ENCODE data around the gene ARHGAP28. TPM values are rescaled to one million over a fixed set of nuclear protein-coding genes. Genes with fewer than 3 reads are reported as not detected.

The ARHGAP28 gene
- total and polyA plus RNA-seq, 7 donors: 0.65 to 8.8 (median 3.0) TPM

- Histone ChIP-seq H3K27ac (no peak overlapping the region), H3K4me1 (no peaks in the 10 kb centered on the region), H3K4me3 (no peak overlapping the region), H3K9me3 (no peaks in the 10 kb centered on the region), H3K27me3 (ENCODE audit: insufficient read depth in 3 of 3, low read length in 2 of 3) (no peaks in the 10 kb centered on the region), H3K36me3 (ENCODE audit: insufficient read depth in 1 of 2, low read depth in 1 of 2) (no peaks in the 10 kb centered on the region)
- WGBS, 3 donors: 88 to 93% (median 91%) methylated on average over 1 of the region's 1 CpG
- ATAC-seq (no peak), DNase-seq (no peak)
- TF ChIP-seq CTCF (IDR thresholded peaks at IDR 0.05): no peak
- intact Hi-C loops (cut with DNase I): no loop called here
Observed at GRCh38 chr18:6712401-6712800, 17.1 kb upstream of the ARHGAP28 start.

GRCh38 chr18:6714010-6714409 is 15.5 kb upstream of the ARHGAP28 start:
- 52 to 61% (median 56%) methylated on average over 2 of the region's 2 CpGs for WGBS, 3 donors
- DNase-seq: no peak
- no peak for TF ChIP-seq CTCF (IDR thresholded peaks at IDR 0.05)
- no peak overlapping the region for H3K27ac ChIP-seq
- intact Hi-C loops (cut with DNase I): no loop called here
- H3K9me3 ChIP-seq: no peaks in the 10 kb centered on the region
- ATAC-seq: no peak
- no peaks in the 10 kb centered on the region for H3K27me3 ChIP-seq (ENCODE audit: insufficient read depth in 3 of 3, low read length in 2 of 3)
- no peak overlapping the region for H3K4me3 ChIP-seq
- H3K4me1 ChIP-seq: no peaks in the 10 kb centered on the region
- H3K36me3 ChIP-seq (ENCODE audit: insufficient read depth in 1 of 2, low read depth in 1 of 2): no peaks in the 10 kb centered on the region

- no peaks in the 10 kb centered on the region for H3K27me3 ChIP-seq (ENCODE audit: insufficient read depth in 3 of 3, low read length in 2 of 3)
- DNase-seq (no peak), ATAC-seq (no peak)
- H3K4me3 ChIP-seq: no peak overlapping the region
- no peaks in the 10 kb centered on the region for H3K4me1 ChIP-seq
- no peak for TF ChIP-seq CTCF (IDR thresholded peaks at IDR 0.05)
- H3K27ac ChIP-seq: no peak overlapping the region
- intact Hi-C loops (cut with DNase I): no loop called here
- H3K36me3 ChIP-seq (ENCODE audit: insufficient read depth in 1 of 2, low read depth in 1 of 2): no peaks in the 10 kb centered on the region
- 56 to 67% (median 58%) methylated on average over 2 of the region's 2 CpGs for WGBS, 3 donors
- H3K9me3 ChIP-seq: no peaks in the 10 kb centered on the region
Observed at GRCh38 chr18:6718267-6718666, 11.2 kb upstream of the ARHGAP28 start.

- DNase-seq: no peak
- no peak for TF ChIP-seq CTCF (IDR thresholded peaks at IDR 0.05)
- Histone ChIP-seq H3K27ac (no peak overlapping the region), H3K36me3 (ENCODE audit: insufficient read depth in 1 of 2, low read depth in 1 of 2) (no peaks in the 10 kb centered on the region), H3K4me3 (no peak overlapping the region), H3K4me1 (no peaks in the 10 kb centered on the region), H3K27me3 (ENCODE audit: insufficient read depth in 3 of 3, low read length in 2 of 3) (no peaks in the 10 kb centered on the region), H3K9me3 (no peaks in the 10 kb centered on the region)
- intact Hi-C loops (cut with DNase I): no loop called here
- WGBS, 3 donors: 59 to 66% (median 61%) methylated on average over 4 of the region's 4 CpGs
- ATAC-seq: no peak
Observed at GRCh38 chr18:6719098-6719846, 10.2 kb upstream of the ARHGAP28 start.

All from psoas muscle (tissue), 8 donors.